IPS DF 4.7 (cell line): Measurements from ENCODE around the gene KDM3A.

ENCODE experiments used
- DNase-seq: peaks from one replicate; pipeline ENCODE4 v3.0.0-alpha.2; 2013; ENCODE audit warnings: low spot score; ENCODE audit errors: extremely low read depth

Gene KDM3A, protein sequence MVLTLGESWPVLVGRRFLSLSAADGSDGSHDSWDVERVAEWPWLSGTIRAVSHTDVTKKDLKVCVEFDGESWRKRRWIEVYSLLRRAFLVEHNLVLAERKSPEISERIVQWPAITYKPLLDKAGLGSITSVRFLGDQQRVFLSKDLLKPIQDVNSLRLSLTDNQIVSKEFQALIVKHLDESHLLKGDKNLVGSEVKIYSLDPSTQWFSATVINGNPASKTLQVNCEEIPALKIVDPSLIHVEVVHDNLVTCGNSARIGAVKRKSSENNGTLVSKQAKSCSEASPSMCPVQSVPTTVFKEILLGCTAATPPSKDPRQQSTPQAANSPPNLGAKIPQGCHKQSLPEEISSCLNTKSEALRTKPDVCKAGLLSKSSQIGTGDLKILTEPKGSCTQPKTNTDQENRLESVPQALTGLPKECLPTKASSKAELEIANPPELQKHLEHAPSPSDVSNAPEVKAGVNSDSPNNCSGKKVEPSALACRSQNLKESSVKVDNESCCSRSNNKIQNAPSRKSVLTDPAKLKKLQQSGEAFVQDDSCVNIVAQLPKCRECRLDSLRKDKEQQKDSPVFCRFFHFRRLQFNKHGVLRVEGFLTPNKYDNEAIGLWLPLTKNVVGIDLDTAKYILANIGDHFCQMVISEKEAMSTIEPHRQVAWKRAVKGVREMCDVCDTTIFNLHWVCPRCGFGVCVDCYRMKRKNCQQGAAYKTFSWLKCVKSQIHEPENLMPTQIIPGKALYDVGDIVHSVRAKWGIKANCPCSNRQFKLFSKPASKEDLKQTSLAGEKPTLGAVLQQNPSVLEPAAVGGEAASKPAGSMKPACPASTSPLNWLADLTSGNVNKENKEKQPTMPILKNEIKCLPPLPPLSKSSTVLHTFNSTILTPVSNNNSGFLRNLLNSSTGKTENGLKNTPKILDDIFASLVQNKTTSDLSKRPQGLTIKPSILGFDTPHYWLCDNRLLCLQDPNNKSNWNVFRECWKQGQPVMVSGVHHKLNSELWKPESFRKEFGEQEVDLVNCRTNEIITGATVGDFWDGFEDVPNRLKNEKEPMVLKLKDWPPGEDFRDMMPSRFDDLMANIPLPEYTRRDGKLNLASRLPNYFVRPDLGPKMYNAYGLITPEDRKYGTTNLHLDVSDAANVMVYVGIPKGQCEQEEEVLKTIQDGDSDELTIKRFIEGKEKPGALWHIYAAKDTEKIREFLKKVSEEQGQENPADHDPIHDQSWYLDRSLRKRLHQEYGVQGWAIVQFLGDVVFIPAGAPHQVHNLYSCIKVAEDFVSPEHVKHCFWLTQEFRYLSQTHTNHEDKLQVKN (N-terminal part only)

DNA sequence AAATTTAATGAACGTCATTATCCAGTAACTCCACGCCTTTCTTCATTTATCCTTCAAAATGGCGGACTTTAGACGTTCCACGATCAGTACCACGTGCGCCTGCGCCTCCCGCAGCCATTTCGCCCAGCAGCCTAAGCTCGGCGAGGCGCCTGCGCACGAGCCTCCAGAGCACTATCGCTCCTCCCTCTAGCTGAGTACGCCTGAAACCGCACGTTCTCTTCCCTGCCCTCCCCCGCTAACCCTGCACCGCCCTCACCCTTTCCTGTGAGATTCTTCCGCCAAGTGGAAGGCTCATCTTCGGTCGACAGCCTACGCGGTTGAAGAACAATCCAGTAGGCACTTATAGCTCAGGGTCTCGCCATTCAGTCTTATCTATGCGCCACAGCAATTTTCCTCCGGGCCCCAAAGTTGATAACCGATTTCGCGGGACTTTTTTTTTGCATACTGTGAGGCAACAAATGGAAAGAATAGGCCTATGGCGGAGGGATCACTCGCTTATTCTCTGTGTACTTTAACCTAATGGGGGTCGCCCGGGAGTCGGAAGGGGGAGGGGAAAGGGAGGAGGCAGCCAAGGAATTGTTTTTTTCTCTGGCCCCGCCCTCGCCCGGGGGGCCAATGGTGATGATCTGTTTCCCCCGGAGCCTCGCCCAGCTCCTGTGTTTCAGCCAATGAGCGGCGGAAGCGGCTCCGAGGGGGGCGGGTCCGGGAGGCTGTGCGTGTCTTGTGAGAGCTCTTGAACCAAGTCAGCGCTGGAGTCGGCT, at the start of gene KDM3A:
TSS of gene KDM3A (plus strand) at position 741 of the 761 bp plus-strand sequence. CDS start 677 bp downstream, outside the sequence.
- peak; percentile 90 for DNase-seq

DNA sequence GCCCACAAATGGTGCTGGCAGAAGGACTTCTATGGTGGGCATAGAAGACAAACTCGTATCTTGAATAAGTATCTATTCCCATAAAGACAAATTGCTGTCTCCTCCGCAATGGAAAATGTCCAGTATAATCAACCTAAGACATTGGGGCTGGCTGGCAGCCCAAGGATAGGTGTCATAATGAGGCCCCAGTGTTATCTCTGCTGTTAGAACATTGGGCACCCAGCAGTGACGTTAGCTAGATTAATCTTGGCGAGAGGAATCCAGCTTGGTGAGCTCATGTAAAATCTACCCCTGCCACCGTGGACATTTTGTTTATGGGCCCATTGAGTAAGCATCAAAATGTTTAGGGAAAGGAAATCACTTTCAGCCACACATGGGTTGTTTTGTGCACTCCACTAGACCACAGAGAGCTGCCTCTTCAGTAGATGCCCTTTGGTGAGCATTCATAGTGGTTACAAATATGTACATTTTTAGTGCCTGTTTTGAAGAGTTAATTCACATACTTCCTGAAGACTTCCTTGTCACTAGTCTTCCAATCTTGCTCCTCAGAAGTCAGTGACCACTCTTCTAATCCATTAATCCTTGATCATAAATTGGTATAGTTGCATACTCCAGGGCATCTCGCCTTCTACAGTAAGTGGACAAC, 48.2 kb upstream of the KDM3A start:
- no peak for DNase-seq

DNA sequence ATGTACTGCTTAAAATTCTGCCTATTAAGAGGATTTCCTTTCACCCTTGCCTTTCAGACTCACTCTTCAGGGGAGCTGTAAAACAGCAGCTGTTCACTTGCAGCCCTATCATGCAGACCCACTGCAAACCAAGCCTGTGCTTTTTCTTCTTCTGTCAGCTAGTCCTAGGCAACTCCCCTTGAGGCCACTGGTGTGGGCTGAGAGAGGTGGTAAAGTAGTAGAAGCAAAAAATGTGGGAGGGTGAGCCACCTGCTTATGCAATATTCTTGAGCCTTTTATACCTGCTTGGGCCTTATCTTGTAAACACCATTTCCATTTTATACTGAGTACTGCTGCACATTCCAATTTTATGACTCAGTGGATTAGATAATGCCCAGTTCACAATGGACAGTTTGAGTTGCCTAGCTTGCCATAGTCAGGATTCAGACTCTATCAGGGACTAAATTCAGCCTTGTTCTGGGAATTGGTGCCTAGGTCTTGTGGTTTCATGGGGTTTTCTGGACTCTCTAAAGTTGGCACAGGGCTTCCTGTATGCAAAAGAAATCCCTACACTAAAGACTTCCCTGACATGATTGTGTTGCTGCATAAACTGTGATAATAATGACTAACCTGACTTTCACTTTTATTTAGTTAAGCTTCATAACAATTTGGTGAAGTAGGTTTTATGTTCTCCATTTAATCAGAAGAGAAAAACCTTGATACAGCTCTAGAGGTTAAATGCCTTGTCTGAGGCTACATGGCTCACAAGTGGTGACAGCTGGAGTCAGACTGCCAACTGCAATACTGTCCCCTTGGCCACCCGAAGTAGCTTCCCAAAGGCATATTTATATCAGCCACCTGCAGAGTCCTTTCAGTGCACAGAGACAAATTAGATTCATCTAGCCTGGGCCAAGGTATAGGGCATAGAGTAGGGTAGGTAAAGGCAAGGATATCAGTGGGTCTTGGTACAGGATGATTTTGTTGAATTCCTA, 47.4 kb upstream of the KDM3A start:
- no peak for DNase-seq

DNA sequence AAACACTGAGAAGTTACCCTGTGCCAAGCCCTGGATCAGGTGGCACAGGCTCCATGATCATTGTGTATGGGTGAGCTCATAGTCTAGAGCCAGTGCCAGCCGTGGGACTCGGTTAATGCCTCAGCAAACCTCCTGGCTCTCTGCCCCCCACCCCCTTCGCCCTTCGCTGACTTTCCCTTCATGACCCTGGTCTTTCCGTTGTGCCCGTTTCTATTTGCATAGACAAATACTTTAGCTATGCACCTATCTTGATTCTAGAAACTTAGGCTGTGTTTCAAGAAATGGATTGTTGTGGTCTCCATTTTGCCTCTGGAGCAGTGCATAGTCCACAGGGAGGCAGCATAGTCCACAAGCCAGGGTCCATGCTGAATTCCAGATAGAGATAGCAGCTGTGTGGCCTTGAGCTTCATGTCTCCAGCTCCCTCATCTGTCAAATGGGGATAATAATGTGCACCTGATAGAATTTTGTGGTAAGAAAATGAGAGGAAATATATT, 44.8 kb upstream of the KDM3A start:
- DNase-seq: no peak

DNA sequence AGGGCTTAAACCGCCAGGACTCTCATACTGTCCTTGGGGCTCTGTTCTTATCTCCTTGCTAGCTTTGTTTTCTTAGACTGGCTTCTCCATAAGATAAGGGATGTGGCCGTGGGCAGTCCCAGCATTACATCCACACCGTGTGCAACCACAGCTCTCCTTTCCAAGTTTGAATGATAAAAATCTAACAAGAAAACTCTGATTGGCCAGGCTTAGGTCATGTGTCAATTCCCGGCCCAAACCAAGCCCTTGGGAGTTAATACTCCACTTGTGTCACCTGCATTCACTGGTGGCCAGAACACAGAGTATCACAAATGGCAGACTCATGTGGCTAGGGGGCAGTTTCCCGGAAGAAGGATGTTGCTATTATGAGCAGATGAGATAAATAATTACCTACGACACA, 43.2 kb upstream of the KDM3A start:
- no peak for DNase-seq

DNA sequence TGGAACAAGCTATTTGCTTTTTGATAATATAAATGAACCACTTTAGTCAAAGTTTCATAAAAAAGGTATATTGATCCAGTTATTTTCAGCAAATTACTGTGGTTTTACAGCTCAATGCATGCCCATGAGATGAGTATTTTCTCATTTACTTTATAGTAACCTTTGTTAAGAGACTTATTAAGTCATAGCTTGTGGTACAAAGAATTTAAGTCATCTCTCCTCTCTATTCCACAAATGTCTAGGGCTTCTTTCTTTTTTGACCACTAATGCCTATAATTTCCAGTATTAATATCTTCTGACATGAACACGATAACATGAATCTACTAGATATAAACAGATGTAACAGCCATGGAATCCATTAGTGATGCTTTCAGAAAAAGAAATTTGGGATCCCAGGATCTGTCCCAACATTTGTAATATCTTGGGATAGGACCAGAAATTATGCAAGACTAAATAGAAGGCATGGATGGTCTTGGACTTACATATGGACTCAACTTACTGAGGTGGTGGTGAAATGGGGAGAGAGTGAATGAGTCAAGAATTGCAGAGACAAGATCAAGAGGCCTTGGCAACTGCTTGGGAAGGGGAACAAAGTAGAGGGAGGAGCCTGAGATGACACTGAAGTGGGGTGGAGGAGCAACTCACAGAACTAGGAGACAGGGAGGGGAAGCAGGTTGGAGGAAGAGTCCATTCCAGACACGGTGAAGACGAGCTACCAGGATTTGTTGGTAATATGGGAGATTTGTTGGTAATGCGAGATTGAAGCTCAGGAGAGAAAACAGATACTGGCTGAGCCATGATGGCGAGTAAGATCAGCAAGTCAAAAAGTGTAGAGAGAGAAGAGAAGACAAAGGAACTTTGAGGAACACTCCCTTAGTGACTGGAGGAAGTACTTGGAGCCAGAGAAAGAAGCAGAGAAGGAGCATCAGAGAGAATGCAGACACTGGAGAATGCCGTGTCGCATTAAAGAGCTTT, 42.4 kb upstream of the KDM3A start:
- DNase-seq: no peak

DNA sequence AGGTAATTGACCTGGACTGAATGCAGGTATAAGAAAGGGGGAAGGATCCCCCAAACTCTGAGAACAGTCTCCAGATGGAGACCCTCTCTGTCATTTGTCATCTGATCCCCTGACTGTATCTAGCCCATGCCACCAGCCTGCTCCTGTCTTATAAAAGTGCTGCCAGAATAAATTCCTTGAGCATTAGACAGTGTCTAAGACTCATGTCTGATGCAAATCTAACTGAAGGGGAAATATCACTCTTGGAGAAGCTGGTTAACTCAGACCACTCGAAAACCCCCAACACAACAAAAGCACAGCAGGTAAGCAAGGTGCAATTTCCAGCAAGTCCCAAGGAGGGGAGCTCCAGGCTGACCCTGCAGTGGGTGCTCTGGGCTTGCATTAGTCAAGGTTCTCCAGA, 40.9 kb upstream of the KDM3A start:
- no peak for DNase-seq

DNA sequence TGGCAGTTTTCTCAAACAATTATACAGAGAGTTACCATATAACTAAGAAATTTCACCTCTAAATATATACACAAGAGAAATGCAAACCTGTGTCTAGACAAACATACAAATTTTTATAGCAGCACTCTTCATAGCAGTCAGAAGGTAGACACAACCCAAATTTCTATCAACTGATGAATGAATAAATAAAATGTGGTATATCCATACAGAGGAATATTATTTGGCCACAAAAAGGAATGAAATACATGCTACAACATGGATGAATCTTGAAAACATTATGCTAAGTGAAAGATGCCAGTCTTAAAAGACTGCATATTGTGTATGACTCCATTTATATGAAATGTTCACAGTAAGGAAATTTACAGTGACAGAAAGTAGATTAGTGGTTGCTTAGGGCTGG, 30.6 kb upstream of the KDM3A start:
- DNase-seq: no peak

DNA sequence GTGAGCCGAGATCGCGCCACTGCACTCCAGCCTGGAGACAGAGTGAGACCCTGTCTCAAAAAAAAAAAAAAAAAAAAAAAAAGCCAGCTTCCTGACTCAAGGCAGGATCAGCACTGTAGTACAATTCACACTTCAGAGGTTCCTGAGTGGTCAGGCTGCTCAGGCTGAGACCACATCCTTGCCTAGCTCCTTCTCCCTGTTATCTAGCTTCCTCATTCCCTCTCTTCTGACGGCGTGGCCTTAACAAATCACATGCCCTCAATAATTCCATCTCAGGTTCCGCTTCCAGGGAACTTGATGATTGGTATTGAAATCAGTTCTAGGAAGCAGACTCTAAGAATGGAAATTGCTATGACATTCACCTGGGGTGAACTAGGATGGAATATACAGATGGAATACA, 29.8 kb upstream of the KDM3A start:
- DNase-seq: no peak

DNA sequence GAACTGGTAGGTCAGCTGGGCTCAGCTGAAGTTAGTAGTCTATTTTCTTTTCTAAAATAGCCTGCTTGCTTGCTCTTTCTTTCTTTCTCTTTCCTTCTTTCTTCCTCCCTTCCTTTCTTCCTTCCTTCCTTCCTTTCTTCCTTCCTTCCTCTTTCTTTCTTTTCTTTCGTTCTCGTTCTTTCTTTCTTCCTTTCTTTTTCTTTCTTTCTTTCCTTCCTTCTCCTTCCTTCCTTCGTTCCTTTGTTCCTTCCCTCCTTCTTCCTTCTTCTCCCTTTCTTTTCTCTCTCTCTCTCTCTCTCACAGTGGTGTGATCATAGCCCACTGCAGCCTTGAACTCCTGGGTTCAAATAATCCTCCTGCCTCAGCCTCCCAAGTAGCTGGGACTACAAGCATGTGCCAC, 29.2 kb upstream of the KDM3A start:
- no peak for DNase-seq

DNA sequence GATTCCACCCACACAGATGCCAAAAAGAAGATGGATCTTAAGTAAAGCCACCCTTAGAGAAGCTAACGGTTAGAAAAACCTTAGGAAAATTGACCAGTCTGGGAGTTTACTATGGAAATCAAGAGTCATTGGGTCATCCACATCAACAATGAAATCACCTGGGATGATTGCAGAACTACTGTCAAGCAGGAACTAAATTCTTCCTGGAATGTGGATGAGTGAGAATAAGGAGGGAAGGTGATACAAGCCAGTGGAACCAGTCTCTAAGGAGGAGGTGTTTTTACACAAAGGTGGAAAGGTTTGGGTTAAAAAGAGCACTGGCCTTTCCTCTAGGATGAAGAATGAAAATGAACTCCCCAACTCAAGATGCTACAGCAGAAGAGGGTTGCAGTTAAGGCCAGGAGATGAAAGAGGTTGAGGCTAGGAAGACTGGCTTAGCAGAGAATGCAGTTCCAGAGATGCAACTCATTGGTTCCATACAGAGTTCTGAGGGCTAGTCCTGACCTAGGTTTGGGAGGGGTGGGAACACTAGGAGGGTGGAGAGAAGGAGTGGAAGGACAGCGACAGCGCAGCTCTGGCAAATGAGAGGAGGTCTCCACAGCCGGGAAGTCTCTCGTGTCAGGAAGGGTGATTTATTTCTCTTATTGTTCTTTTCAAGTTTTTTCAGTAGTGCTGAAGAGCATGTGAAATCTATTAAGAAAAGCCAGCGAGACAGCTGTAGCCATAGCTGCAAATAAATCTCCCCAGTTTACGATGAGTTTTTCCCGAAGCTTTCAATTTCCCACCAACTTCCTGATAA, 27.7 kb upstream of the KDM3A start:
- no peak for DNase-seq

DNA sequence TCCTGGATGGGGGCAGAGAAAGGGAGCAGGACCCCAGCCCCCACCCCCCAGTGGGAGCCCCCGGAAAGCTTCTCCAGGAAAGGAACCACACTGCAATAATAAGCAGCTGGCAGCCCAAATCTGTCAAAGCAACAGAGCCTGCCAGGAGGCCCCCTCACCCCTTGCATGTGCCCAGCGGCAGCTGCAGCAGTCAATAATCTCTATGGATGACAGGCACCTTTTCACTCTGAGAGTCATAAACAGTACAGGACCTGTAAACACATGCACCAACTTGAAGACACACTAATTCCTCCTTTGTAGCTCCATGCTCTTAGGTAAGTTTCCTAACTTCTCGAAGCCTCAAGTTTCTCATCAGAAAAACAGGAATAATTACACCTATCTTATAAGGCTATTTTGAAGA, 26.2 kb upstream of the KDM3A start:
- no peak for DNase-seq

DNA sequence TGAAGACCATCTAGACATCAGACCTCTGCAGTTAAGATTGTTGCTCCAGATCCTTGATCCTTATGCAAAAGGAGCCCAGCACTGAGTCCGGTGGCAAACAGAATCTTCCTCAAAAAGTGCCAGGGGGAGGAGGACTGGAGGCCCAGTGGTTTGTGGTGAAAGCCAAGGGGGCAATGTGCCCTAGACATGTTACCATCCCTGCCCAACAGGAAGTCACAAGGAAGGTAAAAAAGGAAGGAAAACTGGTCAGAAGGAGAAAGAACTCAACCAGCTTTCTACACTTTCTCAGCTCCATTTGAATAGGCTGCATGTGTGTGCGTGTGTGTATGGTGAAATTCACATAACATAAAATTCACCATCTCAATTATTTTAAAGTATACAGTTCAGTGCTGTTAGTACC, 25.0 kb upstream of the KDM3A start:
- no peak for DNase-seq

DNA sequence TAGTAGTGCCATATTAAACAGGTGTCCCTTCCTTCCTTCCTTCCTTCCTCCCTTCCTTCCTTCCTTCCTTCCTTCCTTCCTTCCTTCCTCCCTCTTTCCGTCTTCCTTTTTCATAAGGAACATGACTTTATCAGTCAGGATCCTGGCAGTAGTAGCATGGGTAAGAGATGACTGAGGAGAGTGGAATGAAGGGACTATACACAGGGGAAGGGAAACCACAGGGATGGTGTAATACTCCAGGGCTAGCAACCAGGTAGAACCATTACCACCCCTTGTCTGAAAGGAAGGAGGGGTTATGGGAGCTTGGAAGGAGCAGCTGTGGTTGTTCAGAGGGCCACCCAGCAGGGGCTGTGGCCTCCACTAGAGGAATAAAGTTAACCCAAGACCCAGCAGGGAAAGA, 23.2 kb upstream of the KDM3A start:
- DNase-seq: no peak

DNA sequence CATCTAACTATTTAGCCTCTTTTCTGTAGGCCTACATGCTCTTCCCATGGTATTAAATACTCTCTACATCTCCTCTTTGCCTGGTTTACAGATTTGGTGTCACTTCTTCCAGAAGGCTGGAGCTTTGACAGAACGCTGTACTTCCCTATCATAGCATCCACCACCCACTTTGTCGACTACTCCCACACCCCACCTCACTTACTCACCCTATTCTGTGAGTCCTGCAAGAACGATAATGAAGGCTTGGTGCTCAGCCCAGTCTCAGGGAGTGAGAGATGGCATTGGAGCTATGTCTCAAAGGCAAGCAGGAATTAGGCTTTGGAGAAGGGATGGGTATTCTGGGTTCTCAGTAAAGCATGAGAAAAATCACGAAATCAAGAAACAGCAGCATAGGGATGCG, 20.3 kb upstream of the KDM3A start:
- no peak for DNase-seq

DNA sequence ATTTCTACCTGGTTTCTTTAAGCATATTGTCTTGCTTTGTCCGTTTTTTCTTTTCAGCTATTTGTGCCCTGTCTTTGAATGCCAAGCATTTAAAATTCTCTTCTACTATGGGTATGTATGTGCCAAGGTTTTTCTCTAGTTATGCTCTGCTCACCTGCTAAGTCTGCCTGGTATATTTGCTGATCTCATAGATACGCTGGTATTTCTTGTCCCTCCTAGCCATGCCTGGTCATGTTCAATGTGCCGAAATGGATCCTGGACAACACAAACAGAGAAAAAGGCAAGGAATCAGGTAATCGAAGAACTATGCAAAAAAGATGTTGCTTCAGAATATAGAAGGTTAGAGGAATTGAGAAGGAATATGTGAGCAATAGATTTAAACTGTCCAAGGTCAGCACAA, 14.9 kb upstream of the KDM3A start:
- DNase-seq: no peak

DNA sequence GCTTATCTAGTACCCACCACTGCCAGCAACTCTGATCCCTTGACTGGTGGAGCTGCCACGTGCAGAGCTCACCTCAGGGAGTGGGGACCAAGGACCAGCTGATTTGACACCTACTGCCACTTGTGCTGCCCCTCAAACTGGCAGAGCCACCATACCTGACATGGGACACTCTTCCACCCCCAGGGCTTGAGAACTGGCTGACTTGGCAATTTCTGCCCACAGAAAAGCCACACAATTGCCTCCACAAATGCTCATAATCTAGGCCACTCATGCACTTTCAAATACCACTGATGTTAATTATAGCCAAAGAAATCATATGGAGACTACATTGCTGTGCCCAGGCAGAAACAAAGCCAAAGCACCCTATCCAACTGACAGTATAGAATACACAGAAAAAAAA, 11.8 kb upstream of the KDM3A start:
- DNase-seq: no peak
